GM12891 (cell line): Measurements from ENCODE around the gene PCCA.

ENCODE experiments used
- POLR2A ChIP-seq: IDR thresholded peaks from 2 replicates; pipeline ENCODE4 v1.6.1; 2011; ENCODE audit warnings: low read depth, low read length, control low read depth
- POLR2AphosphoS5 ChIP-seq: IDR thresholded peaks from 2 replicates; pipeline ENCODE4 v1.6.1; 2011; ENCODE audit warnings: low read depth, low read length, control low read depth
- TAF1 ChIP-seq: IDR thresholded peaks from 2 replicates; pipeline ENCODE4 v1.6.1; 2011; ENCODE audit warnings: low read depth, low read length, control low read depth

DNA sequence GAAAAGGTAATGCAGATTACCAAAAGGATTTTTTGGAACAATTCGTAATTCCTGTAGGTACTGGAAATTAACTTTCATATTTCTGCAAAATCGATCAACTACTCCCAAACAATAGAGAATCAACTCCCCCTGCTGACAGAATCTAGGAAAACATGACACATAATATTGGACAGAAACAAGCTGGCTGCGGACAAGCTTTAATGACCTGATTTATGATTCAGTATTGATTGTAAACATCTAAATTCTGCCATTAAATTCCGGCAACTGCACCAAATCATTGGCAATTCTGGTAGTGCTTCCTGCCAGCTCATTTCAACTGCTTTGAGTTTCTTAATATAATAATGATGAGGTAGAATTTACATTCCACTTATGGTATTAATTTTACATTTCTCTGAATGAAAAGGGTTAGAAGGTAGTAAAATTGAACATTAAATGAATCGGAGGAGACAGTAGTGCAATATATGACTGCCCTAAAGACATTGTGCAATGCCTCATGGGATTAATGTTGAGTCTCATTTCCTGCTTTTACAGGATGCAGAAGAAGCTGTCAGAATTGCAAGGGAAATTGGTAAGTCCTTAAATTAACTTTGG is 146.5 kb downstream of the PCCA start:
- TF ChIP-seq POLR2AphosphoS5 (no peak), TAF1 (no peak), POLR2A (no peak)
